Parathyroid adenoma (tissue), 2 donors: ENCODE results near the gene NFATC4.

Experiments used
- H2AFZ ChIP-seq: fragments of 300-600 bp; sonication (generic); one replicate; pipeline ENCODE4 v1.7.0; 2017; ENCODE audit warnings: antibody characterized with exemption, mild to moderate bottlenecking
- H3K27ac ChIP-seq: fragments of 300-600 bp; sonication (generic); one replicate; pipeline ENCODE4 v1.7.0; 2017
- H3K27me3 ChIP-seq: fragments of 300-600 bp; sonication (generic); one replicate; pipeline ENCODE4 v1.7.0; 2017; ENCODE audit warnings: low read length; ENCODE audit not compliant: control insufficient read depth, insufficient read depth
- H3K36me3 ChIP-seq: fragments of 300-600 bp; sonication (generic); one replicate; pipeline ENCODE4 v1.7.0; 2017; ENCODE audit warnings: low read length; ENCODE audit not compliant: control insufficient read depth, insufficient read depth
- H3K4me1 ChIP-seq: fragments of 300-600 bp; sonication (generic); one replicate; pipeline ENCODE4 v1.7.0; 2017; ENCODE audit warnings: control low read depth
- H3K4me2 ChIP-seq: fragments of 300-600 bp; sonication (generic); one replicate; pipeline ENCODE4 v1.7.0; 2017; ENCODE audit warnings: low read length
- H3K4me3 ChIP-seq: fragments of 300-600 bp; sonication (generic); one replicate; pipeline ENCODE4 v1.7.0; 2017; ENCODE audit warnings: low read depth, low read length
- H3K79me2 ChIP-seq: fragments of 300-600 bp; sonication (generic); one replicate; pipeline ENCODE4 v1.7.0; 2017; ENCODE audit warnings: control low read depth
- H3K9ac ChIP-seq: fragments of 300-600 bp; sonication (generic); one replicate; pipeline ENCODE4 v1.7.0; 2017; ENCODE audit warnings: mild to moderate bottlenecking
- H3K9me3 ChIP-seq: fragments of 300-600 bp; sonication (generic); one replicate; pipeline ENCODE4 v1.7.0; 2017; ENCODE audit warnings: low read length; ENCODE audit not compliant: control insufficient read depth
- TF ChIP-seq, protein P1 (sequence below): fragments of 300-600 bp; sonication (generic); IDR thresholded peaks from one replicate; pipeline ENCODE4 v1.7.0; 2017; ENCODE audit warnings: antibody characterized with exemption, mild to moderate bottlenecking
- donor health status: primary hyperparathyroidism.

The NFATC4 gene

DNA sequence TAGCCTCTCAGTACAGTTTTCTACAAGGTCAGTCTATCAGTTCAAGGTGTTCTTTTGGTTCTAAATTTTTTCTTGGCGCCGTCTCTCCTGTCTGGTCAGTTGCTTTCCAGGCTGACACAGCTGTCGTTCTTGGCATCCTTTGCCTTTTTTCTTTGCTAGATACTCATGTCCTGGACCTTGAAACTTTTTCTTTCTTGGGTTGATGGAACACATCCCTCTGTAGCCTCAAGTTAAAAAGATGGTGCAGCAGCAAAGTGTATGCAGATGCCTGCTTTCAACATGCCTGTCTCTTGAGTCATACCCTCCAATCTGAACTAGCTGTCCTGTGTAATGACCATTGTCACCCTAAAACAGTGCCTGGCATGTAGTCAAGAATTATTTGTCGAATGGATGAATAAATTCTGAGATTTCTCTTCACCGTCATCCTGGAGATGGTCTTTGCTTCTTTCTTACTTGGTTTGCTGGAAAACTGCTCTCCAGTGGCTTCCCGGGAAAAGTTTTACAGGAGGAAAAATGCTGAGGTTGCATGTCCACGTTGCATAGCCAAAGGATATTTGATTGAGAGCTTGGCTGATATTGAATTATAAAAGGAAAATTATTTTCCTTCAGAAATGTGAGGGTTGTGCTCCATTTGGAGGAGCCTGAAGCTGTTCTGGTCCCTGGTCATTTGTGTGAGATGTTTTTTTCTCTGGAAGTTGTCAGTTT is 35.5 kb downstream of the NFATC4 start:
- no peak overlapping the region for H3K9ac ChIP-seq
- no peak overlapping the region for H3K4me3 ChIP-seq
- TF ChIP-seq, protein P1, sequence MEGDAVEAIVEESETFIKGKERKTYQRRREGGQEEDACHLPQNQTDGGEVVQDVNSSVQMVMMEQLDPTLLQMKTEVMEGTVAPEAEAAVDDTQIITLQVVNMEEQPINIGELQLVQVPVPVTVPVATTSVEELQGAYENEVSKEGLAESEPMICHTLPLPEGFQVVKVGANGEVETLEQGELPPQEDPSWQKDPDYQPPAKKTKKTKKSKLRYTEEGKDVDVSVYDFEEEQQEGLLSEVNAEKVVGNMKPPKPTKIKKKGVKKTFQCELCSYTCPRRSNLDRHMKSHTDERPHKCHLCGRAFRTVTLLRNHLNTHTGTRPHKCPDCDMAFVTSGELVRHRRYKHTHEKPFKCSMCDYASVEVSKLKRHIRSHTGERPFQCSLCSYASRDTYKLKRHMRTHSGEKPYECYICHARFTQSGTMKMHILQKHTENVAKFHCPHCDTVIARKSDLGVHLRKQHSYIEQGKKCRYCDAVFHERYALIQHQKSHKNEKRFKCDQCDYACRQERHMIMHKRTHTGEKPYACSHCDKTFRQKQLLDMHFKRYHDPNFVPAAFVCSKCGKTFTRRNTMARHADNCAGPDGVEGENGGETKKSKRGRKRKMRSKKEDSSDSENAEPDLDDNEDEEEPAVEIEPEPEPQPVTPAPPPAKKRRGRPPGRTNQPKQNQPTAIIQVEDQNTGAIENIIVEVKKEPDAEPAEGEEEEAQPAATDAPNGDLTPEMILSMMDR = no peak

DNA sequence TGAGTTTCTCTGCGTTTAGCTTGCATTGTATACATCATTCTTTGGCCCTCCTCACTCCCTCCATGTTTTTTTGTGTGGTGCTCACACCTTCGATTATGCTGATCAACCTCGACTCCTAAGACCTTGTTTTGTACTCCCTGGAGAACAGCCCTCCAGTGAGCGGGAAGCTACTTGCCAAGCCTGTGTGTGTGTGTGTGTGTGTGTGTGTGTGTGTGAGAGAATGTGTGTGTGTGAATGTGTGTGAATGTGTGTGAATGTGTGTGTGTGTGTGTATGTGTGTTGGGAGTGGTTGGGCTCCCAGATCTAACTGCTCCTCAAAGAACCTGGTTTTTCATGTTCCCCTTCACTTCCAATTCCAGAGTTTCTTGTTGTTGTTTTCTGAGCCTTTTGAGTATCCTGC is 36.8 kb downstream of the NFATC4 start:
- H2AFZ ChIP-seq = no peak overlapping the region
- no peak overlapping the region for H3K9ac ChIP-seq
- no peak overlapping the region for H3K4me3 ChIP-seq
- peaks cover 2% of the 10 kb centered on the region for H3K79me2 ChIP-seq
- no peaks in the 10 kb centered on the region for H3K27me3 ChIP-seq
- H3K36me3 ChIP-seq = no peaks in the 10 kb centered on the region
- H3K4me1 ChIP-seq = peaks cover 12% of the 10 kb centered on the region
- TF ChIP-seq, protein P1 = no peak
- H3K9me3 ChIP-seq = no peaks in the 10 kb centered on the region
- no peak overlapping the region for H3K27ac ChIP-seq
- H3K4me2 ChIP-seq = no peak overlapping the region

More for the DNA sequence above, 35.5 kb downstream of the NFATC4 start:
- Histone ChIP-seq H3K4me1 (peaks cover 18% of the 10 kb centered on the region), H3K36me3 (no peaks in the 10 kb centered on the region), H3K79me2 (peaks cover 2% of the 10 kb centered on the region), H3K27ac (no peak overlapping the region), H2AFZ (no peak overlapping the region), H3K4me2 (no peak overlapping the region), H3K9me3 (no peaks in the 10 kb centered on the region), H3K27me3 (no peaks in the 10 kb centered on the region)

DNA sequence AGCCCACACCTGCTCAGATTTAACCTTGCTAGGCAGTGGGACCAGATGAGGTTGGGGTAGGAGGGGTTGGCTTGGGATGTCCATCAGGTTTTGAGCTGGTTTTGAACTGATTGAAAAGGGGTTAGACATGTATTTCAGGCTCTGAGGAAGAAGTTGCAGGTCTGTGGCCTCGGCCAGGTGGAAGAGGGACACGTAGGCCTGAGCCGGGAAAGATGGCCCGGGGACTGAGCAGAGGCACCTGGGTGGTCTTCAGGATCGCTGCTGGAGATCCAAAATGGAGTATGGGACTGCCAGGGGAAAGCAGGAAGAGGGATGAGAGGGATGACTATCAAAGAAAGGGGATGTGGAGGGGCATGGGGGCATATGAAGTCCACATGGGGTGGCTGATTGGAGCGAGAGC is 38.4 kb downstream of the NFATC4 start:
- no peaks in the 10 kb centered on the region for H3K9me3 ChIP-seq
- no peak overlapping the region for H2AFZ ChIP-seq
- no peaks in the 10 kb centered on the region for H3K79me2 ChIP-seq
- TF ChIP-seq, protein P1 = no peak
- H3K27ac ChIP-seq = no peak overlapping the region
- no peaks in the 10 kb centered on the region for H3K27me3 ChIP-seq
- no peak overlapping the region for H3K9ac ChIP-seq
- H3K4me3 ChIP-seq = no peak overlapping the region
- peaks cover 5% of the 10 kb centered on the region for H3K4me1 ChIP-seq
- H3K4me2 ChIP-seq = no peak overlapping the region
- H3K36me3 ChIP-seq = no peaks in the 10 kb centered on the region

DNA sequence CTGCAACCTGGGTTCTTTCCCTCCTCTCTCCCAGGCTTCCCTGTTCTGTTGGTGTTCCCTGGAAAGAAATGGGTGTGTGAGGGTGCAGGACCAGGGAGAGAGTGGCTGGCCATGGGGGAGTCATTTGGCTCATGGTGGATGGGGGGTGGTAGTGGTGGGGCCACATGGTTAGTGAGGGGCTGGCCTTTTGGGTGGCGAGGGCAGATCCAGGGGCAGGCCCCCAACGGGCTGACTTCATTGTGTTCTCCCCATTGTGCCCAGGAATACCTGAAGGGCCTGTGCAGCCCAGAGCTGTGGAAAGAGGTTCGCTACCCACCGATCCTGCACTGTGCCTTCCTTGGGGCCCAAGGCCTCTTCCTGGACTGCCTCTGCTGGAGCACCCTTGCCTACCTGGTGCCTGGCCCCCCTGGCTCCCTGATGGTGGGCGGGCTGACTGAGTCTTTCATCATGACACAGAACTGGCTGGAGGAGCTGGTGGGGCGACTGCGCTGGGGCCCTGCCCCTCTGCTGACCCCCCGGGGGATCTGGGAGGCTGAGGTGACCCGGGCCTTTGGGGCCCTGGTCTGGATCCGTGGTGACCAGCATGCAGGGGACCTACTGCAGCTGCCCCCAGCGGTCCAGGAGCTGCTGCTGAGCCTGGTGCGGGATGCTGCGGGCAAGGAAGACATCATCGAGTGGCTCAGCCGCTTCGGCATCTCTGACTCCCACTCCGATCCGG is 39.8 kb downstream of the NFATC4 start:
- peaks cover 2% of the 10 kb centered on the region for H3K4me1 ChIP-seq
- no peak overlapping the region for H2AFZ ChIP-seq
- TF ChIP-seq, protein P1 = no peak
- no peaks in the 10 kb centered on the region for H3K27me3 ChIP-seq
- H3K9me3 ChIP-seq = no peaks in the 10 kb centered on the region
- no peak overlapping the region for H3K9ac ChIP-seq
- H3K4me3 ChIP-seq = no peak overlapping the region
- H3K4me2 ChIP-seq = no peak overlapping the region
- no peaks in the 10 kb centered on the region for H3K36me3 ChIP-seq
- H3K79me2 ChIP-seq = no peaks in the 10 kb centered on the region
- H3K27ac ChIP-seq = no peak overlapping the region
